Lung (tissue), 12 donors: Measurements from ENCODE around the gene CFAP74. TPM values are rescaled to one million over a fixed set of nuclear protein-coding genes. Genes with fewer than 3 reads are reported as not detected.

ENCODE experiments used
- ATAC-seq: fragments of 200-7000 bp; cut with Tn5 transposase; one replicate; pipeline ENCODE4 v1.9.1; 2020; ENCODE audit warnings: moderate number of reproducible peaks; ENCODE audit not compliant: insufficient read depth, low FRiP score
- DNase-seq, 3 donors: peaks; one replicate each; pipeline ENCODE4 v3.0.0-alpha.2; 2013 to 2017
- H3K27ac ChIP-seq, 2 donors: one replicate each; pipeline ENCODE4 v1.5.1; 2013; ENCODE audit warnings: mild to moderate bottlenecking in 2 of 2, moderate library complexity in 2 of 2, control low read depth in 1 of 2, inconsistent platforms in 1 of 2, low read depth in 1 of 2, low read length in 1 of 2
- H3K27me3 ChIP-seq, 3 donors: one replicate each; pipeline ENCODE4 v1.5.1; 2013; ENCODE audit warnings: low read length in 2 of 3; ENCODE audit not compliant: control insufficient read depth in 3 of 3, insufficient read depth in 3 of 3
- H3K36me3 ChIP-seq, 4 donors: one replicate each; pipeline ENCODE4 v1.5.1; 2013; ENCODE audit warnings: low read length in 4 of 4, mild to moderate bottlenecking in 1 of 4, moderate library complexity in 1 of 4; ENCODE audit not compliant: control insufficient read depth in 4 of 4, insufficient read depth in 4 of 4
- H3K4me1 ChIP-seq, 5 donors: one replicate each; pipeline ENCODE4 v1.5.1; 2013; ENCODE audit warnings: low read length in 5 of 5, mild to moderate bottlenecking in 2 of 5, moderate library complexity in 1 of 5; ENCODE audit not compliant: control insufficient read depth in 5 of 5, insufficient read depth in 5 of 5
- H3K4me3 ChIP-seq: one replicate; pipeline ENCODE4 v1.5.1; 2013; ENCODE audit warnings: mild to moderate bottlenecking, control low read depth, moderate library complexity
- H3K9ac ChIP-seq, 2 donors: one replicate each; pipeline ENCODE4 v1.5.1; 2013; ENCODE audit warnings: low read length in 2 of 2, control low read depth in 1 of 2; ENCODE audit not compliant: insufficient read depth in 1 of 2
- H3K9me3 ChIP-seq, 4 donors: one replicate each; pipeline ENCODE4 v1.5.1; 2013; ENCODE audit warnings: low read length in 3 of 4, mild to moderate bottlenecking in 1 of 4, moderate library complexity in 1 of 4; ENCODE audit not compliant: control insufficient read depth in 4 of 4, insufficient read depth in 3 of 4
- CTCF ChIP-seq: IDR thresholded peaks from 2 replicates; pipeline ENCODE4 v1.5.1; 2012; ENCODE audit warnings: mild to moderate bottlenecking; ENCODE audit errors: control extremely low read depth, extremely low read depth
- WGBS, 2 donors: extraction: QIAGEN DNeasy Blood & Tissue Kit; methylation state at CpG; one replicate each; pipeline ENCODE4 v1.1.7; 2013; 5-methylcytosine and 5-hydroxymethylcytosine counted together
- polyA plus RNA-seq, 2 donors: library from polyadenylated mRNA; stranded (reverse); fragments of 200-250 nt; gene quantifications; one replicate each; pipeline ENCODE4 v1.2.1, GENCODE V29; 2013
- total RNA-seq, 2 donors: library from RNA; depleted of rRNA in 1 of 2; stranded (reverse); fragments of >200 nt in 1 of 2; gene quantifications; one replicate each; pipeline ENCODE4 v1.2.1, GENCODE V29; 2014 to 2021
- donor health status: control.
- donor health status: control.
- donor health status: Bipolar disorder and iron deficiency.
- donor health status: healthy.
- donor health status: DM: yes; HTN: yes; CAD: no.

The CFAP74 gene
- total and polyA plus RNA-seq, 4 donors: 3.1 to 20.8 (median 5.3) TPM

- 67 to 70% methylated on average over 8 of the region's 8 CpGs for WGBS, 2 donors
- no peaks in the 10 kb centered on the region for H3K9me3 ChIP-seq
- H3K36me3 ChIP-seq: no peaks in the 10 kb centered on the region
- no peak for TF ChIP-seq CTCF
- H3K4me1 ChIP-seq: peaks cover 0 to 23% (median 0%) of the 10 kb centered on the region in 5 donors
- peaks cover 0 to 3% (median 0%) of the 10 kb centered on the region in 3 donors for H3K27me3 ChIP-seq
- H3K9ac ChIP-seq: no peak overlapping the region
- H3K27ac ChIP-seq: no peak overlapping the region
- no peak overlapping the region for H3K4me3 ChIP-seq
- DNase-seq (no peak), ATAC-seq (no peak)
Measured at GRCh38 chr1:1994536-1994935, 9.1 kb downstream of the CFAP74 start.

GRCh38 chr1:1990222-1990621, 13.4 kb downstream of the CFAP74 start:
- ATAC-seq: no peak
- Histone ChIP-seq H3K4me1 (peaks cover 0 to 27% (median 6%) of the 10 kb centered on the region in 5 donors), H3K27ac (no peak overlapping the region), H3K36me3 (no peaks in the 10 kb centered on the region), H3K9ac (peak overlapping the region in 1 of 2 donors; percentile 87), H3K9me3 (peaks cover 0 to 2% (median 0%) of the 10 kb centered on the region in 4 donors), H3K27me3 (peaks cover 0 to 3% (median 0%) of the 10 kb centered on the region in 3 donors), H3K4me3 (no peak overlapping the region)
- DNase-seq: peak; percentile 93 to 98 (median 96)
- no peak for TF ChIP-seq CTCF
- 29 to 39% methylated on average over 10 of the region's 10 CpGs for WGBS, 2 donors

- H3K36me3 ChIP-seq: no peaks in the 10 kb centered on the region
- peaks cover 0 to 3% (median 0%) of the 10 kb centered on the region in 3 donors for H3K27me3 ChIP-seq
- no peak overlapping the region for H3K4me3 ChIP-seq
- H3K9ac ChIP-seq: peak overlapping the region in 1 of 2 donors; percentile 87
- no peak for ATAC-seq
- no peak for TF ChIP-seq CTCF
- H3K27ac ChIP-seq: peak overlapping the region in 1 of 2 donors; percentile 71
- DNase-seq: peak; percentile 70 to 88 (median 87)
- 68 to 80% methylated on average over 9 of the region's 9 CpGs for WGBS, 2 donors
- H3K9me3 ChIP-seq: peaks cover 0 to 2% (median 0%) of the 10 kb centered on the region in 4 donors
- H3K4me1 ChIP-seq: peaks cover 0 to 27% (median 6%) of the 10 kb centered on the region in 5 donors
Measured at GRCh38 chr1:1989789-1990188, 13.8 kb downstream of the CFAP74 start.

DNA sequence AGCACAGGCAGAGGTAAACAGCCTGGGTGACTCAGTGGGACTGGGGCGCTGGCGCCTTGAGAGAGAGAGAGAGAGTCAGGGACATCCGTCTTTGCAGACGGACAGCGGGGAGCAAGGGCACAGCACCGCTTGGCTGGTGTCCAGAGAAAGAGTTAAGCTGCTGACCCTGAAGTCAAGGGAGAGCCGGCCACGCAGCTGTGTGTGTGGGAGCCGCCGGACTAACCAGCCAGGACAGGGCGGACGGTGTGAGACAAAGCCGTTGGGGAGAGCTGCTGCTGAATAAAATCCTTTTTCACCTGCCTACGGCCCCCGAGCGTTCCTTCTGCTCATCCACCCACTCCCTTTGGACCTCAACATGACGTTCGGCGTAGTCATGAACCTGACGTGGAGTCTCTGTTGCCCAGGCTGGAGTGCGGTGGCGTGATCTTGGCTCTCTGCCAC, 14.5 kb downstream of the CFAP74 start:
- 51 to 66% methylated on average over 22 of the region's 22 CpGs for WGBS, 2 donors
- peaks cover 0 to 2% (median 0%) of the 10 kb centered on the region in 4 donors for H3K9me3 ChIP-seq

More for the DNA sequence above, 14.5 kb downstream of the CFAP74 start:
- Histone ChIP-seq H3K4me1 (peaks cover 0 to 25% (median 6%) of the 10 kb centered on the region in 5 donors), H3K27ac (no peak overlapping the region), H3K27me3 (no peaks in the 10 kb centered on the region), H3K36me3 (no peaks in the 10 kb centered on the region), H3K4me3 (no peak overlapping the region), H3K9ac (peak overlapping the region; percentile 11 to 87)
- no peak for TF ChIP-seq CTCF
- DNase-seq (peak; percentile 41 to 59 (median 44)), ATAC-seq (no peak)
